SK-N-SH (cell line): ENCODE measurements around the gene TMTC4. TPM values are rescaled to one million over a fixed set of nuclear protein-coding genes. Genes with fewer than 3 reads are reported as not detected.

ENCODE experiments used
- CTCF ChIA-PET: fragments of 300-600, 350-600 bp; formaldehyde crosslinking; extraction: SDS; loops from one replicate; lab custom pipeline; 2021; lab: Yijun Ruan, JAX
- POLR2A ChIA-PET: fragments of 350-600 bp; sonication (Branson Sonifier 250); formaldehyde crosslinking; extraction: SDS; loops from one replicate; lab custom pipeline; 2020; ENCODE audit warnings: antibody characterized with exemption, inconsistent platforms; lab: Yijun Ruan, JAX
- DNase-seq: peaks from one replicate; pipeline ENCODE4 v3.0.0; 2012
- H2AFZ ChIP-seq: fragments of 200-600 bp; sonication (generic); 2 replicates; pipeline ENCODE4 v1.8.1; 2016; ENCODE audit warnings: antibody characterized with exemption, mild to moderate bottlenecking, low read depth
- H3F3A ChIP-seq: fragments of 200-600 bp; sonication (generic); replicated peaks from 2 replicates; pipeline ENCODE3; 2016; ENCODE audit warnings: antibody characterized with exemption, mild to moderate bottlenecking; ENCODE audit not compliant: insufficient read depth
- H3K27ac ChIP-seq, 2 experiments: fragments of 200-500 bp in 1 of 2; fragments of 200-600 bp in 1 of 2; sonication (Bioruptor generic) in 1 of 2; sonication (generic), shearing (Covaris generic) in 1 of 2; 2 replicates each; pipeline versions ENCODE4 v1.5.1 to v1.6.1; 2014 to 2016; ENCODE audit warnings: low read depth in 2 of 2, inconsistent platforms in 1 of 2, low read length in 1 of 2, mild to moderate bottlenecking in 1 of 2, mixed read lengths in 1 of 2
- H3K27me3 ChIP-seq: fragments of 200-600 bp; sonication (generic), shearing (Covaris generic); 2 replicates; pipeline ENCODE4 v1.6.1; 2016; ENCODE audit warnings: mixed run types; ENCODE audit not compliant: insufficient read depth
- H3K36me3 ChIP-seq, 2 experiments: fragments of 200-500 bp in 1 of 2; fragments of 200-600 bp in 1 of 2; sonication (Bioruptor generic) in 1 of 2; sonication (generic) in 1 of 2; replicated peaks in 1 of 2; 2 replicates each; pipeline versions ENCODE3 to v1.5.1; 2014 to 2016; ENCODE audit warnings: low read length in 1 of 2, mild to moderate bottlenecking in 1 of 2; ENCODE audit not compliant: insufficient read depth in 2 of 2, control insufficient read depth in 1 of 2
- H3K4me1 ChIP-seq, 2 experiments: fragments of 200-500 bp in 1 of 2; fragments of 200-600 bp in 1 of 2; sonication (Bioruptor generic) in 1 of 2; sonication (generic), shearing (Covaris generic) in 1 of 2; 2 replicates each; pipeline versions ENCODE4 v1.5.1 to v1.6.1; 2014 to 2016; ENCODE audit warnings: low read depth in 1 of 2, low read length in 1 of 2, mixed run types in 1 of 2; ENCODE audit not compliant: insufficient read depth in 2 of 2, control insufficient read depth in 1 of 2
- H3K4me2 ChIP-seq: fragments of 200-600 bp; sonication (generic), shearing (Covaris generic); 2 replicates; pipeline ENCODE4 v1.6.1; 2017; ENCODE audit warnings: mixed run types
- H3K4me3 ChIP-seq, 2 experiments: fragments of 200-500 bp in 1 of 2; fragments of 200-600 bp in 1 of 2; sonication (Bioruptor generic) in 1 of 2; sonication (generic), shearing (Covaris generic) in 1 of 2; 2 replicates each; pipeline versions ENCODE4 v1.5.1 to v1.8.1; 2014 to 2016; ENCODE audit warnings: low read depth in 2 of 2, inconsistent platforms in 1 of 2, low read length in 1 of 2, mild to moderate bottlenecking in 1 of 2, mixed read lengths in 1 of 2, moderate library complexity in 1 of 2
- H3K79me2 ChIP-seq: fragments of 200-600 bp; sonication (generic); 2 replicates; pipeline ENCODE4 v1.8.1; 2017; ENCODE audit warnings: mild to moderate bottlenecking; ENCODE audit not compliant: insufficient read depth
- H3K9ac ChIP-seq: fragments of 200-600 bp; sonication (generic); 2 replicates; pipeline ENCODE4 v1.6.1; 2017; ENCODE audit warnings: mixed run types
- H3K9me2 ChIP-seq: fragments of 200-600 bp; sonication (generic); 2 replicates; pipeline ENCODE4 v1.6.1; 2017; ENCODE audit warnings: mixed run types
- H3K9me3 ChIP-seq: fragments of 200-600 bp; sonication (generic); 2 replicates; pipeline ENCODE4 v1.6.1; 2017; ENCODE audit warnings: mixed run types, mild to moderate bottlenecking, moderate library complexity
- H4K20me1 ChIP-seq: fragments of 200-600 bp; sonication (generic); 2 replicates; pipeline ENCODE4 v1.6.1; 2017; ENCODE audit warnings: mild to moderate bottlenecking, mixed run types; ENCODE audit not compliant: insufficient read depth
- CTCF ChIP-seq: fragments of 200-600 bp; sonication (generic); IDR thresholded peaks from 2 replicates; pipeline ENCODE4 v1.6.1; 2017; ENCODE audit warnings: antibody characterized with exemption, mild to moderate bottlenecking, moderate library complexity
- EP300 ChIP-seq, 2 experiments: IDR thresholded peaks; 2 replicates each; pipeline versions ENCODE4 v1.4.0 to v1.6.1; 2012; ENCODE audit warnings: borderline replicate concordance in 1 of 2, low read depth in 1 of 2, low read length in 1 of 2
- FOSL2 ChIP-seq: IDR thresholded peaks from 2 replicates; pipeline ENCODE4 v1.4.0; 2012; ENCODE audit warnings: low read depth, mild to moderate bottlenecking, moderate library complexity, borderline replicate concordance
- GATA2 ChIP-seq: sonication (generic); formaldehyde crosslinking; IDR thresholded peaks from 2 replicates; pipeline ENCODE4 v1.5.0; 2020; ENCODE audit warnings: mild to moderate bottlenecking, missing genetic modification reagents
- IRF3 ChIP-seq: fragments of 150-350 bp; IDR thresholded peaks from 2 replicates; pipeline ENCODE4 v1.6.1; 2016; ENCODE audit warnings: mild to moderate bottlenecking, low read depth, low read length
- JUND ChIP-seq: IDR thresholded peaks from 2 replicates; pipeline ENCODE4 v1.4.0; 2012
- MEF2A ChIP-seq: IDR thresholded peaks from 2 replicates; pipeline ENCODE4 v1.4.0; 2012; ENCODE audit warnings: low read depth, borderline replicate concordance
- PBX3 ChIP-seq: IDR thresholded peaks from 2 replicates; pipeline ENCODE4; 2012
- REST ChIP-seq: IDR thresholded peaks from 2 replicates; pipeline ENCODE4 v1.6.1; 2012; ENCODE audit warnings: mild to moderate bottlenecking, low read depth, low read length, moderate library complexity
- RFX5 ChIP-seq: IDR thresholded peaks from 2 replicates; pipeline ENCODE4 v1.6.1; 2012; ENCODE audit warnings: mild to moderate bottlenecking, improper control_type of control experiment, low read length
- TAF1 ChIP-seq: IDR thresholded peaks from 2 replicates; pipeline ENCODE4 v1.6.1; 2012; ENCODE audit warnings: low read depth, mild to moderate bottlenecking, low read length, moderate library complexity, borderline replicate concordance
- TEAD4 ChIP-seq: IDR thresholded peaks from 2 replicates; pipeline ENCODE4 v1.4.0; 2012; ENCODE audit warnings: mild to moderate bottlenecking, borderline replicate concordance; ENCODE audit not compliant: insufficient read depth
- ZBTB33 ChIP-seq: IDR thresholded peaks from 2 replicates; pipeline ENCODE4 v1.4.0; 2012; ENCODE audit warnings: low read depth, borderline replicate concordance
- WGBS: methylation state at CpG from one replicate; pipeline ENCODE4 v1.1.6; 2017; ENCODE audit warnings: low lambda C conversion rate; 5-methylcytosine and 5-hydroxymethylcytosine counted together
- polyA plus RNA-seq, 3 experiments: library from polyadenylated mRNA; depleted of rRNA; stranded (reverse); fragments of >200 nt; gene quantifications; 2 replicates each; pipeline ENCODE4 v1.2.3, GENCODE V29; 2012

TMTC4 gene
- polyA plus RNA-seq, 1 of the 3 experiments (the other 2 are of a cell fraction), result 22.3 TPM

- no peak for DNase-seq
- Histone ChIP-seq H3K27me3 (no peaks in the 10 kb centered on the region), H2AFZ (no peak overlapping the region), H3F3A (no peaks in the 10 kb centered on the region), H3K4me2 (no peak overlapping the region), H4K20me1 (no peaks in the 10 kb centered on the region), H3K4me3 (no peak overlapping the region), H3K27ac (no peak overlapping the region), H3K4me1 (no peaks in the 10 kb centered on the region), H3K79me2 (no peaks in the 10 kb centered on the region), H3K9me2 (no peaks in the 10 kb centered on the region), H3K9ac (no peak overlapping the region), H3K9me3 (no peaks in the 10 kb centered on the region), H3K36me3 (peaks cover 0 to 9% of the 10 kb centered on the region in 2 experiments)
- ChIA-PET POLR2A (no interaction called here), CTCF (no interaction called here)
- 86% methylated on average over 6 of the region's 6 CpGs for WGBS
- TF ChIP-seq MEF2A (no peak), REST (no peak), ZBTB33 (no peak), TAF1 (no peak), EP300 (IDR thresholded peaks at IDR 0.05; ENCODE audit: borderline replicate concordance in 1 of 2, low read depth in 1 of 2, low read length in 1 of 2) (no peak)
These were observed 65.7 kb downstream of the TMTC4 start for GRCh38 chr13:100608906-100609305.

GRCh38 chr13:100608489-100608888 lies 66.1 kb downstream of the TMTC4 start:
- Histone ChIP-seq H3K27me3 (no peaks in the 10 kb centered on the region), H3K9me2 (no peaks in the 10 kb centered on the region), H3K4me1 (no peaks in the 10 kb centered on the region), H3K9ac (no peak overlapping the region), H3K9me3 (no peaks in the 10 kb centered on the region), H4K20me1 (no peaks in the 10 kb centered on the region), H3K4me3 (no peak overlapping the region), H3K27ac (no peak overlapping the region), H3F3A (no peaks in the 10 kb centered on the region), H3K79me2 (no peaks in the 10 kb centered on the region), H3K4me2 (no peak overlapping the region), H3K36me3 (peaks cover 0 to 9% of the 10 kb centered on the region in 2 experiments), H2AFZ (no peak overlapping the region)
- ChIA-PET POLR2A (no interaction called here), CTCF (no interaction called here)
- WGBS, result 100% methylated on average over 3 of the region's 3 CpGs
- TF ChIP-seq RFX5 (no peak), CTCF (no peak), EP300 (IDR thresholded peaks at IDR 0.05; ENCODE audit: borderline replicate concordance in 1 of 2, low read depth in 1 of 2, low read length in 1 of 2) (no peak), IRF3 (no peak), TEAD4 (no peak), FOSL2 (no peak), JUND (no peak), PBX3 (no peak), GATA2 (CRISPR knock-in tag) (no peak)
- no peak for DNase-seq
